NOMO-1 treated with dmso at 0.1 percent for 144 hours (cell line): ENCODE data around the gene LRRC63.

ENCODE experiments used
- DNase-seq: peaks from one replicate; lab custom pipeline; 2025; ENCODE audit not compliant: unreplicated experiment; lab: John Stamatoyannopoulos, UW

Gene LRRC63

DNA sequence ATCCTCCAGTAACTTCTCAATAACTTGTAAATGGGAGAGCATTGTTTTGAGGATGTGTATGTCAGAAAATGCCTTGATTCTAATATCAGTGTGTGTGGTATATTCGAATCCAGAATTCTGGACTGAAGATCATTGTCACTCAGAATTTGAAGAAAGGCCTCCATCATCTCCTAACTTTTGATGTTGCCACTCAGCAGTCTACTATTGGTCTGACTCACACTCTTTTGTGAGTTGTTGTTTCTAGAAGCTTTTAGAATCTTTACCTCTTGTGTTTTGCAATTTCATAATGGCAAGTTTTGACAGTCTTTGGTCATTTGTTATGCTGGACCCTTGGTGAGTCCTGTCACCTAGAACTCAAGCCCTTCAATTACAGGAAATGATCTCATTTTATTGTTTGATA is 98.3 kb downstream of the LRRC63 start:
- DNase-seq, result no peak

DNA sequence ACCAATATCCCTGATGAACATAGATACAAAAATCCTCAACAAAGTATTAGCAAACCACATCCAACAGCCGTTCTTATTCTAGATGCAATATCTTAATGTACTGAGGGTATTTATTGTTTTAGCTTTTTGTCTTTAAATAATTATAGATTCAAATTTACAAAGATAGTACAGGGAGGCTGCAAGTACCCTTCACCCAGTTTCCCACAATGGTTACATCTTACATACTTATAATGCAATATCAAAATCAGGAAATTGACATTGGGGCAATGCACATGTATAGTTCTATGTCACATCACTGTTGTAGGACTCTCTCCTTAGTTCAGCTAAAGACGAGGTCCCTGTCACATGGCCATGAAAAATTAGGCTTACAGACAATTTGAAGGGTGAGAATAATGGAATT is 99.5 kb downstream of the LRRC63 start:
- DNase-seq, result no peak

DNA sequence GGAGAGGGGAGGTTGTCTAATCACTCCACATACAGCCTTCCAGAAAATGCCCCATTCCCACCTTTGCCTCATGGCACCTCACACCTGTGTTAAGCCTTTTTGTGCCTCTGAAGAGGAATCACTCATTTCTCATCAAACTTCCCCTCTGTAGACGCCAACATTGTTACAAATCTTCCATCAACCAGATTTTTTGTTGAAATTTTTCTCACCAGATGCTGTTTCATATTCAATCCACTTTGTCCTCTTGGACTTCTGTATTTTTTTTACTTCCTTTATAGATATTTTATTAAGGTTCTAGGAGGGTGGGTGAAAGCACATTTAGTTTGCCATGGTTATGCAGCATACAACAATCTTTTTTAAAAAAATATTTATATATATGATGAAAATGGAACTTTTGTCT is 101.3 kb downstream of the LRRC63 start:
- DNase-seq, result no peak

DNA sequence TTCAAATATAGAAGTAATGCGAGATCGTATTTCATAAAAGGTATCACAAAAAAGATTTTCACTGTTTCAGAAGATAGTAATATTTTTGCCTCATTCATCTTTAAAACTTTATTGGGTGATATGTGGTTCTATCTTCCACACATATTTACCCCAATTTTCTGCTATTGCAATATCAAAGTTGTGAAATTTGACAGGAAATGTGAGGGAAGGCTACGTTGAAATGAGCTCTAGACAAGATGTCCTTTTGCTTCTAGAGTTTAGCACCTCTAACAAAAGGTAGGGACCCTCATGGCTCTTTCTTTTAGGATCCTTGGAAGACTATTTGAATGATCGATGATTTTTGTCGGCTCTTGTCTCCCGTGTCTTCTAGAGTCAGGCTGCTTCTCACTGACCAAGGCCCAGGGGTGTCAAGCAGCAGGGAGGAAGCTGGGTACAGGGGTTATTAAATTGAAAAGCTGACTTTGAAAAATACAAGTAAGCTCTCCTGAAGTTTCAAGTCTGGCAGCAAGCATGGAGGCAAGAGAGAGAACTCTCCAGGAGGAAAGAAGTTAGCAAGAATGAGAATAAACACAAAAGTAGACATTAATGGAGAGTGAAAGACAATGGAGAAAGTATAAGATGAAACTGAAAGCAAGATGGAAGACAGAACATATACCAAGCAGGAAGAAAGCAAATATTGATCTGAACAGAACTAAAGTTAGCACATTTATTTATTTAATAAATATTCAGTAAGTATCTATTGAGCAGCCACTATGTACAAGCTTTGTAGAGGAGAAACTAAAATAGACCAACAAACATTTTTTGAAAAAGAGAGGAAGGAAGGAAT is 101.9 kb downstream of the LRRC63 start:
- DNase-seq, result peak; percentile 17

DNA sequence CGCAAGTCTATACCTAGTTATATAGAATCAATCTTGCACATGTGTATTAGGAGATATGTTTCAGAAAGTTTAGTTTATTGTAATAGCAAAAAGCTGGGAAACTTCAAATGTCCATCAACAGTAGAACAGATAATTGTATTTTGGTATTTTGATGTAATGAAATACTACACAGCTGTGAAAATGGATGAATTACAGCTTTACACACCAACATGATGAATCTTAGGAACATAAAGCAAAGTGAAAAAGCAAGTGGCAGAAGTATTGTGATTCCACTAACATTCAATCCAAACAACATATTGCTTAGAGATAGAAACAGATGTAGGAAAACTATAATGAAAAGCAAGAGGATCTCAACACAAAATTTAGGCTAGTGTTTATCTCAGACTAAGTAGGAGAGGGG is 102.9 kb downstream of the LRRC63 start:
- no peak for DNase-seq

DNA sequence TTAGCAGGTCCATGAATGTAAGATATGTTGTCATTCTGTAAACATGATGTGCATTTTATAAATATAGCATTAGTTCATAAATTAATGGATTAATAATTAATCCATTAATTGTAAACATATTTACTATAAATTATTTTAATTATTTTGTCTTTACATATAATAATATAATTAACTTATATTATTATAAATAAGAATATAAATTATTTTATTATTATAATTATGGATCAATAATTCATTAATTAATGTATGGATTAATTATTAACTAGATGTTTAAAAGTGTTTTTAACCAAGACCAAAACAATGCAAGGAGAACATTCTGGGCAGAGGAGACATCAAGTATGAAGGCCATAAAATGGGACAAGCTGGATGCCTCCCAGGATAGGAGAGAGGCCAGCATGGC is 103.3 kb downstream of the LRRC63 start:
- DNase-seq, result no peak

DNA sequence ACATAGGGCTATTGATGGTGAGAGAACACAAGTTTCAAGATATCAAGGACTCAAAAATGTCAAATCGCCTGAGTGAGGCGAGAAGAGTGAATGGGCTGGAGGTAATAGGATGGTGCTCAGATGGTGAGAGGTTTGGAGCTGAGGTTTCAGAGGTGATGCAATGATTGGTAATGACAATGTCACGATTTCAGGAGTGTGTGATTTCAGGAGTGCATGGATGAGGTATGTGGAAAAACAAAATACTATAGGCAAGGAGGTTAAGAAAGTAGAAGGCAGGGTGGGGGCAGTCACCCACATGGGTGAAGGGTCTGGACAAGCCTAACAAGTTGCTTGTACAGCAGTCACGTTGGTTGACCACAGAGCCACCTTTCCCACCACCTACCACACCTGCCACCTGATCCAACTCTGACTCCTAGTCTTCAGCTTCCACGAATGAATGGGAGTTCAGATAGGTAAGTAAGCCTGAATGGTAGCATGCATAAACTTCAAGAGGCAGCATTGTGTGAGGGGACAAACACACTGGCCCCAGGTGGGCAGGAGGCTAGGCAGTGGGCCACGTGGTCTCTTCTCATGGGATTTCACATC is 103.9 kb downstream of the LRRC63 start:
- no peak for DNase-seq

DNA sequence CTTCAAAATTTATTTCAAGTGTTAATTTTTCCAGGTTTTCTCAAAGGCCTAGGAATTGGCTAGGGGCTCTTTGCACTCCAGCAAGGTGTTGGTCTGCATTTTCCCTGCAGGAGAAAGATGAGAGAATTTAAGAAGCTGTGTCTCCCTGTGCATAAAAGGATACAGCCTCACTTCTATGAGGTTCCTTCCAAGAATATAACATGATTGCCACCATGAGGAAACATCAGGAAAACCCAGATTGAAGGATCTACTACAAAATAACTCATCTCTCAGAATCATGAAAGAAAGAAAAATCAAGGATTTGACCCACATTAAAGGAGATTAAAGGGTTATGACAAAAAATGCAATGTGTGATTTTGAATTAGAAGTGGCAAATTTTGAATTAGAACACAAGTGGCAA is 105.4 kb downstream of the LRRC63 start:
- no peak for DNase-seq

DNA sequence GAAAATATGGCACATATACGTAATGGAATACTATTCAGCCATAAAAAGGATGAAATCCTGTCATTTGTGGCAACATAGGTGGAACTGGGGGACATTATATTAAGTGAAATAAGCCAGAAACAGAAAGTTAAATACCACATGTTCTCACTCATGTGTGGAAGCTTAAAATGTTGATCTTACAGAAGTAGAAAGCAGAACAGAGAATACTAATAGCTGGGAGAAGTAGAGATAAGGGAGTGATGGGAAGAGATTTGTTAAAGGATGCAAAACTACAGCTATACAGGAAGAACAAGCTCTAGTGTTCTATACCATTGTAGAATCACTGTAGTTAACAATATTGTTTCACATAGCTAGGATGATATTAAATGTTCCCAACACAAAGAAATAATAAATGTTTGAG is 107.3 kb downstream of the LRRC63 start:
- no peak for DNase-seq

DNA sequence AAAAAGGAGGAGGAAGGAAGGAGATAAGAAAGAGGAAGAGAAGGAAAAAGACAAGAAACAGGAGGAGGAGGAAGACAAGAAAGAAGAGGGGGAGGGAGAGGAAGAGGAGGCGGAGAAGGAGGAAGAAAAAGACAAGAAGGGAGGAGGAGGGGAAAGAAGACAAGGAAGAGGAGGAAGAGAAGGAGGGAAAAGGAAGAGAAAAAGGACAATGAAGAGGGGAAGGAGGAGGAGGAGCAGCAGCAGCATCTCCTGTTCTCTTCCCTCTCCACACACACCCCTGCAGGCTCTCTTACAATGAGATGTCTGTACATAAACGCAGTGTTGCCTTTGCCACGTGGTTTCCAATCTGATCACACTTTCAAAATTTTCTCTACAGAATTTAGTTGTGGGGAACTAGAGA is 108.7 kb downstream of the LRRC63 start:
- no peak for DNase-seq

DNA sequence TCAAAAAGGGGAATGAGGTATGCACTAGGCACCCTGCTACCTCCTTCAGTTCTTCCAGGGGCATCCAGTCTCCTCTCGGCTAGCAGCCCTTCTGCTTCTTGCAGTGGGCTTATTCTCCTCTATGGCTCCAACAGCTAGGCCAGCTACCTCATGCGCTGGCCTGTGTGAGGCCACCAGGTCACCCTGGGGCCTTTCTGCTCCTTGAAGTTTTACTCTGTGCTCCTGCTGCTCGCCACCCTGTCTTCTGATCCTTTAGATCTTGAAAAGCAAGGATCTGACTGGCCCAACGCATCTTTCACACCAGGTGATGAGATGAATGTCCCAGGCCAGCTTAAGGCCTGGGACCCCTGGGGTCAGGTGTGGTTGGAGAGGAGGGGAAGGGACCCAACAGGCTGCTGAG is 109.1 kb downstream of the LRRC63 start:
- DNase-seq, result no peak

DNA sequence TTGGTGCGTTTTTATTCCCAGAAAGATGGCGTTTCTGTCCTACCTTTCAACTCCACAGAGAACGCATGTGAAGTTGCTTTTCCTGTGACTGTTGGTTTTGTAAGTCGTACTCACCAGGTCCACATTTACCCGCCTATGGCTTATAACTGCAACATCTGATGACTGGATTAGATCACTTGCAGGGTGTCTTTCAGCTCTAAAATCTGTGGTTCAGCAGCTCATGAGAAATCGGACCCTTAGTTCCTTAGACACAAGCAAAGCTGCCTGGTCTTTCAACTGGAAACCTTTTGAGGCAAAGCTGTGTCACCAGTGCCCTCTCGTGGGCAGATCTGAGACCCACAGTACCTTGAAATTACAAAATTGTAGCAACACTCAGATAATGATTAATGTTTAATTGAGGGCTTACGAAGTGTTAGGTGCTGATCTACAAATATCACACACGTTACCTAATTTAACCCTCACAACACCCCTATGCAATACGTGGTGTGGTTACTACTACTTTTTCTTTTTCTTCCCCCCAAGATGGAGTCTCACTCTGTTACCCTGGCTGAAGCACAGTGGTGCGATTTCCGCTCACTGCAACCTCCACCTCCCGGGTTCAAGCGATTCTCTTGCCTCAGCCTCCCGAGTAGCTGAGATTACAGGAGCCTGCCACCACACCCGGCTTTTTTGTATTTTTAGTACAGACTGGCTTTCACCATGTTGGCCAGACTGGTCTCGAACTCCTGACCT is 109.9 kb downstream of the LRRC63 start:
- peak; percentile 39 for DNase-seq

DNA sequence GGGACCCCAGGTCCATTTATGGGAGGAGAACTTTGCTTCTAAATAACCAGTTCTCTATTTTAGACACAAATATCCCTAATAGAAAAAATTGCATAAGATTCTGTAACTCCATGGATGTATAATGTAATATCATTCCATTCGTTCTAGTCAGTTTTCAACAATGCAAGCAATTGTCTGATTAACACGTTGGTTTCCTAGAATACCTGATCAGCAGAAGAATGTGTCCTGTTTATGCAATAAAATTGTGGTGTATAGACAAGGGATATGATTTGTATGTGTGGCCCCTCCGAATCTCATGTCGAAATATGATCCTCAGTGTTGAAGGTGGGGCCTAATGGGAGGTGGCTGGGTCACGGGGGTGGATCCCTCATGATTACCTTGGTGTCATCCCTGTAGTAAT is 113.2 kb downstream of the LRRC63 start:
- no peak for DNase-seq
